H1 (cell line): ENCODE measurements around the gene SUOX. TPM values are rescaled to one million over a fixed set of nuclear protein-coding genes. Genes with fewer than 3 reads are reported as not detected.
A peak's percentile ranks its signal among the peaks of the same experiment; 100 is the strongest.

Experiments used
- ATF3 ChIP-seq: IDR thresholded peaks from 2 replicates; pipeline ENCODE4 v1.6.1; 2011; ENCODE audit warnings: low read depth, mild to moderate bottlenecking, low read length; ENCODE audit not compliant: insufficient read depth
- BACH1 ChIP-seq: IDR thresholded peaks from 2 replicates; pipeline ENCODE4 v1.6.1; 2012; ENCODE audit warnings: low read length, improper control_type of control experiment
- CBX5 ChIP-seq: fragments of 300-800, 300-1000 bp; sonication (generic); IDR thresholded peaks from 2 replicates; pipeline ENCODE4 v1.7.1; 2016; ENCODE audit warnings: antibody characterized with exemption, low read length, low read depth
- CREB1 ChIP-seq: IDR thresholded peaks from 2 replicates; pipeline ENCODE4 v1.6.1; 2012; ENCODE audit warnings: inconsistent platforms
- CTBP2 ChIP-seq: IDR thresholded peaks from 2 replicates; pipeline ENCODE4 v1.7.0; 2011; ENCODE audit warnings: borderline replicate concordance, mild to moderate bottlenecking, moderate library complexity, mixed read lengths, low read length; ENCODE audit not compliant: insufficient read depth, insufficient read length
- EGR1 ChIP-seq: IDR thresholded peaks from 2 replicates; pipeline ENCODE4 v1.6.1; 2011; ENCODE audit warnings: low read depth, low read length, borderline replicate concordance
- EZH2 ChIP-seq: fragments of 200-600 bp; sonication (generic); IDR thresholded peaks from 2 replicates; pipeline ENCODE4 v1.7.1; 2012; ENCODE audit warnings: low read depth, mild to moderate bottlenecking, moderate library complexity, low read length, inconsistent platforms; ENCODE audit not compliant: severe bottlenecking
- GABPA ChIP-seq: IDR thresholded peaks from 2 replicates; pipeline ENCODE4 v1.6.1; 2011; ENCODE audit warnings: mild to moderate bottlenecking, low read length, moderate library complexity, borderline replicate concordance; ENCODE audit not compliant: insufficient read depth
- GTF2F1 ChIP-seq: IDR thresholded peaks from 2 replicates; pipeline ENCODE4 v1.6.1; 2012; ENCODE audit warnings: low read depth, low read length, improper control_type of control experiment, borderline replicate concordance
- KDM4A ChIP-seq: IDR thresholded peaks from one replicate; pipeline ENCODE4 v1.7.1; 2012; ENCODE audit warnings: low read depth, mild to moderate bottlenecking, moderate library complexity, low read length, inconsistent platforms; ENCODE audit not compliant: severe bottlenecking
- KDM5A ChIP-seq: fragments of 200-600 bp; IDR thresholded peaks from 2 replicates; pipeline ENCODE4 v1.7.1; 2012; ENCODE audit warnings: mild to moderate bottlenecking, low read length, inconsistent platforms, mixed read lengths
- MAFK ChIP-seq: IDR thresholded peaks from 2 replicates; pipeline ENCODE4 v1.6.1; 2012; ENCODE audit warnings: low read depth, mild to moderate bottlenecking, improper control_type of control experiment, low read length
- PHF8 ChIP-seq: fragments of 200-600 bp; sonication (generic); conservative IDR thresholded peaks from 2 replicates; pipeline ENCODE4 v1.7.1; 2012; ENCODE audit warnings: low read depth, mild to moderate bottlenecking, inconsistent platforms, low read length, moderate library complexity
- POLR2A ChIP-seq, 2 experiments: IDR thresholded peaks; 1 replicate in 1 of 2; 2 replicates in 1 of 2; pipeline ENCODE4 v1.6.1; 2011; ENCODE audit warnings: low read depth in 2 of 2, low read length in 2 of 2, mild to moderate bottlenecking in 2 of 2; ENCODE audit errors: control extremely low read depth in 1 of 2
- POLR2AphosphoS5 ChIP-seq: IDR thresholded peaks from 2 replicates; pipeline ENCODE4 v1.6.1; 2011; ENCODE audit warnings: low read depth, low read length
- RBBP5 ChIP-seq: IDR thresholded peaks from 2 replicates; pipeline ENCODE4 v1.7.1; 2012; ENCODE audit warnings: low read depth, mild to moderate bottlenecking, inconsistent platforms, low read length, moderate library complexity, borderline replicate concordance
- RNF2 ChIP-seq: fragments of 200-900, 300-1000 bp; sonication (generic); IDR thresholded peaks from 2 replicates; pipeline ENCODE4 v1.7.1; 2016; ENCODE audit warnings: borderline replicate concordance, low read depth, mild to moderate bottlenecking, antibody characterized with exemption, low read length; ENCODE audit not compliant: poor library complexity, severe bottlenecking; ENCODE audit errors: missing control alignments
- RXRA ChIP-seq: IDR thresholded peaks from 2 replicates; pipeline ENCODE4 v1.6.1; 2011; ENCODE audit warnings: low read depth, mild to moderate bottlenecking, low read length, moderate library complexity; ENCODE audit not compliant: insufficient read depth
- SP4 ChIP-seq: IDR thresholded peaks from 2 replicates; pipeline ENCODE4 v1.6.1; 2012; ENCODE audit warnings: low read length, inconsistent platforms
- SRF ChIP-seq: IDR thresholded peaks from 2 replicates; pipeline ENCODE4 v1.6.1; 2011; ENCODE audit warnings: mild to moderate bottlenecking, low read depth, low read length, moderate library complexity
- USF2 ChIP-seq: IDR thresholded peaks from 2 replicates; pipeline ENCODE4 v1.6.1; 2011; ENCODE audit warnings: low read length, improper control_type of control experiment
- polyA plus RNA-seq, 7 experiments: library from polyadenylated mRNA; depleted of rRNA in 3 of 7; stranded (reverse) in 5 of 7; unstranded in 2 of 7; fragments of >200 nt in 5 of 7; fragments of 200-250 nt in 2 of 7; gene quantifications; 1 replicate in 5 of 7; 2 replicates in 1 of 7; 4 replicates in 1 of 7; pipeline versions ENCODE4 v1.2.1 to v1.2.3, GENCODE V29; 2011 to 2013; ENCODE audit warnings: missing spikeins in 2 of 7, mixed read lengths in 2 of 7
- total RNA-seq: library from RNA; stranded (reverse); fragmentation: NEBNext Ultra II Directional; extraction: Animal tissue kit (Norgen Biotek cat#: 25700); gene quantifications from 2 replicates; pipeline ENCODE4 v1.2.1, GENCODE V29; 2021
- TF ChIP-seq, protein P1 (sequence below): IDR thresholded peaks from 2 replicates; pipeline ENCODE4 v1.6.1; 2012; ENCODE audit warnings: inconsistent platforms

The SUOX gene
- total and polyA plus RNA-seq, 2 of the 8 experiments (the other 6 are each of a cell fraction or from before 2014, with no cell fraction given), result 22.5 to 31.3 TPM

DNA sequence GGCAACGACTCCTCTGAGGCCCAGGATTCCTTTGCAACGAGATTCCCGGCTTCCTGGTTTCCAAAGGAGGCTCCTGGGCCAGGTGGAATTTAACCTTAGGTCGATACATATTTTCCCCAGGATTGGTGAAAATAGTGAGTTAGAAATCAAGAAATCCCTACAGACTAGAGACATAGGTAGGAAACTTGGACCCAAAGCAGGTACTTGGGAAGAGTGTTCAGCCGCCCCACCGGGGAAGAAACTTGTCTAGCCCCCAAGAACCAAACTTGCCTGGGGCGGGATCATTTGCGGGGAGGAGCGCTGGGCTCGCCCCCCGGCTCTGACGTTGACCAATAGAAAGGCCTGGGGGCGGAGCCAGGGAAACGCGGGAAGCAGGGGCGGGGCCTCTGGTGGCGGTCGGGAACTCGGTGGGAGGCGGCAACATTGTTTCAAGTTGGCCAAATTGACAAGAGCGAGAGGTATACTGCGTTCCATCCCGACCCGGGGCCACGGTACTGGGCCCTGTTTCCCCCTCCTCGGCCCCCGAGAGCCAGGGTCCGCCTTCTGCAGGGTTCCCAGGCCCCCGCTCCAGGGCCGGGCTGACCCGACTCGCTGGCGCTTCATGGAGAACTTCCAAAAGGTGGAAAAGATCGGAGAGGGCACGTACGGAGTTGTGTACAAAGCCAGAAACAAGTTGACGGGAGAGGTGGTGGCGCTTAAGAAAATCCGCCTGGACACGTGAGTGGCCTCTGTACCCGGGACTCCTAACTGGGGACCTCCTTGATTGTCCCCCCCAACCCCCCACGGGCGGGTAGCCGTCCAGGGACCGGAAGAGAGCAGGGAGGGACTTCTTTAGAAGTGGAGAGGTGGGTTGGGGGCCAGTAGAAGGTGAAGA, 30.4 kb upstream of the SUOX start, which contains the start of gene CDK2 (continued):
- no peak for TF ChIP-seq RXRA
- TF ChIP-seq EGR1, result no peak
- 0 out of 2 replicates have a peak, but pooled peaks have one; percentile 7 for TF ChIP-seq SP4
- peak; percentile 31 to 73 for TF ChIP-seq POLR2A (IDR thresholded peaks at IDR 0.05; ENCODE audit: control extremely low read depth in 1 of 2, low read depth in 2 of 2, low read length in 2 of 2)
- TF ChIP-seq KDM4A, result peak; percentile 53
- TF ChIP-seq ATF3, result no peak
- no peak for TF ChIP-seq GABPA
- TF ChIP-seq RBBP5, result no peak
- peak; percentile 70 for TF ChIP-seq PHF8
- no peak for TF ChIP-seq MAFK
- TF ChIP-seq RNF2, result no peak
- TF ChIP-seq CBX5, result no peak
- no peak for TF ChIP-seq CREB1
- no peak for TF ChIP-seq BACH1
- TF ChIP-seq EZH2, result no peak
- TF ChIP-seq USF2, result no peak
- peak; percentile 67 for TF ChIP-seq POLR2AphosphoS5
- no peak for TF ChIP-seq KDM5A
- TF ChIP-seq CTBP2, result no peak
- TF ChIP-seq, protein P1, sequence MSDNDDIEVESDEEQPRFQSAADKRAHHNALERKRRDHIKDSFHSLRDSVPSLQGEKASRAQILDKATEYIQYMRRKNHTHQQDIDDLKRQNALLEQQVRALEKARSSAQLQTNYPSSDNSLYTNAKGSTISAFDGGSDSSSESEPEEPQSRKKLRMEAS, result no peak
- no peak for TF ChIP-seq GTF2F1
- TF ChIP-seq SRF, result no peak
